Stimulated activated CD8-positive, alpha-beta memory T cell treated with anti-CD3 and anti-CD28 coated beads, Interleukin-4, amount 100 ng/mL, for 24 hours (primary cell): ENCODE measurements around the gene POT1.
"Not testable (repeated sequence)": the region's sequence is repeated elsewhere in the genome, so short reads cannot be mapped to it uniquely, and the experiment has no call there.

Experiments
- DNase-seq: peaks from one replicate; pipeline ENCODE4 v3.0.0-alpha.2; 2020; ENCODE audit warnings: low read depth

Gene POT1

GRCh38 chr7:124929467-124930172 is at the start of gene POT1:
Gene POT1, minus strand, starts transcription at chr7:124929825. Its CDS starts 32,652 bp downstream, at chr7:124897173.
- DNase-seq: peak; percentile 97

- DNase-seq: not testable (repeated sequence)
Observed at GRCh38 chr7:124975131-124975530, 45.5 kb upstream of the POT1 start.

- DNase-seq: no peak
Observed at GRCh38 chr7:124965553-124965952, 35.9 kb upstream of the POT1 start.

- no peak for DNase-seq
Observed at GRCh38 chr7:124959676-124960075, 30.1 kb upstream of the POT1 start.

GRCh38 chr7:124957952-124958351 is 28.3 kb upstream of the POT1 start:
- not testable (repeated sequence) for DNase-seq

- no peak for DNase-seq
Observed at GRCh38 chr7:124956160-124956559, 26.5 kb upstream of the POT1 start.

- DNase-seq: no peak
Observed at GRCh38 chr7:124954790-124955189, 25.2 kb upstream of the POT1 start.

- no peak for DNase-seq
Observed at GRCh38 chr7:124945680-124946079, 16.1 kb upstream of the POT1 start.

- no peak for DNase-seq
Observed at GRCh38 chr7:124943472-124943871, 13.8 kb upstream of the POT1 start.

GRCh38 chr7:124942399-124942798 is 12.8 kb upstream of the POT1 start:
- no peak for DNase-seq

GRCh38 chr7:124940306-124940705 is 10.7 kb upstream of the POT1 start:
- DNase-seq: no peak

- no peak for DNase-seq
Observed at GRCh38 chr7:124938128-124938527, 8.5 kb upstream of the POT1 start.

- no peak for DNase-seq
Observed at GRCh38 chr7:124937076-124937475, 7.5 kb upstream of the POT1 start.

- DNase-seq: no peak
Observed at GRCh38 chr7:124934841-124935240, 5.2 kb upstream of the POT1 start.

GRCh38 chr7:124930655-124931597 is 1.3 kb upstream of the POT1 start:
- no peak for DNase-seq

GRCh38 chr7:124930173-124930623 is 573 bp upstream of the POT1 start:
- DNase-seq: no peak

- DNase-seq: no peak
Observed at GRCh38 chr7:124924906-124925305, 4.7 kb downstream of the POT1 start.

- DNase-seq: no peak
Observed at GRCh38 chr7:124922200-124922599, 7.4 kb downstream of the POT1 start.

GRCh38 chr7:124919841-124920240 is 9.8 kb downstream of the POT1 start:
- DNase-seq: no peak

GRCh38 chr7:124918662-124919061 is 11.0 kb downstream of the POT1 start:
- no peak for DNase-seq

- DNase-seq: no peak
Observed at GRCh38 chr7:124915242-124915641, 14.4 kb downstream of the POT1 start.

- no peak for DNase-seq
Observed at GRCh38 chr7:124914298-124914697, 15.3 kb downstream of the POT1 start.

GRCh38 chr7:124912972-124913371 is 16.7 kb downstream of the POT1 start:
- DNase-seq: no peak
